Natural killer cell (primary cell): ENCODE measurements around the gene MMP12. TPM values are rescaled to one million over a fixed set of nuclear protein-coding genes. Genes with fewer than 3 reads are reported as not detected.

ENCODE experiments used
- ATAC-seq, 3 donors: fragments of 150-1000 bp in 2 of 3; fragments of 200-7000 bp in 1 of 3; cut with Tn5 transposase; 1 replicate in 1 of 3; 2 replicates in 2 of 3; pipeline ENCODE4 v1.10.0; 2021; ENCODE audit warnings: mild to moderate bottlenecking in 2 of 3, moderate library complexity in 2 of 3
- DNase-seq, 2 donors: peaks; one replicate each; pipeline versions ENCODE4 v3.0.0 to v3.0.0-alpha.2; 2013 to 2021; ENCODE audit warnings: mixed read lengths in 1 of 2
- H3K27ac ChIP-seq: one replicate; pipeline ENCODE4 v1.5.1; 2013; ENCODE audit warnings: mild to moderate bottlenecking, low read length
- H3K27me3 ChIP-seq: one replicate; pipeline ENCODE4 v1.6.1; 2013; ENCODE audit warnings: low read length; ENCODE audit not compliant: control insufficient read depth, insufficient read depth
- H3K36me3 ChIP-seq: one replicate; pipeline ENCODE4 v1.6.1; 2013; ENCODE audit warnings: low read length; ENCODE audit not compliant: control insufficient read depth, insufficient read depth
- H3K4me1 ChIP-seq: one replicate; pipeline ENCODE4 v1.6.1; 2013; ENCODE audit warnings: low read length; ENCODE audit not compliant: control insufficient read depth, insufficient read depth
- H3K4me3 ChIP-seq: one replicate; pipeline ENCODE4 v1.5.1; 2013; ENCODE audit warnings: low read length
- H3K9me3 ChIP-seq: one replicate; pipeline ENCODE4 v1.6.1; 2013; ENCODE audit warnings: low read length; ENCODE audit not compliant: control insufficient read depth, insufficient read depth
- H3K27ac Mint-ChIP-seq, 2 donors: one replicate each; pipeline ENCODE4 v1.8.0; 2022; ENCODE audit warnings: mild to moderate bottlenecking in 2 of 2, mixed read lengths in 2 of 2, moderate library complexity in 1 of 2
- H3K27me3 Mint-ChIP-seq, 2 donors: one replicate each; pipeline ENCODE4 v1.8.0; 2022; ENCODE audit warnings: low read depth in 2 of 2, mixed read lengths in 2 of 2
- H3K36me3 Mint-ChIP-seq: one replicate; pipeline ENCODE4 v1.8.0; 2022; ENCODE audit warnings: mixed read lengths
- H3K4me1 Mint-ChIP-seq, 2 donors: one replicate each; pipeline ENCODE4 v1.8.0; 2022; ENCODE audit warnings: mixed read lengths in 2 of 2
- H3K4me3 Mint-ChIP-seq: one replicate; pipeline ENCODE4 v1.8.0; 2022; ENCODE audit warnings: mild to moderate bottlenecking, moderate library complexity, mixed read lengths
- H3K9me3 Mint-ChIP-seq, 2 donors: one replicate each; pipeline ENCODE4 v1.8.0; 2022; ENCODE audit warnings: mixed read lengths in 2 of 2
- WGBS: methylation state at CpG from one replicate; pipeline ENCODE4 v1.1.7; 2013; ENCODE audit warnings: missing lambda C conversion rate; ENCODE audit not compliant: insufficient coverage; 5-methylcytosine and 5-hydroxymethylcytosine counted together
- intact Hi-C: fragments of 100-400 bp; cut with micrococcal nuclease; formaldehyde crosslinking; loops from one replicate; pipeline ENCODE4 v1.14.2; 2022
- total RNA-seq, 4 donors: library from RNA; stranded (reverse); fragments of 120-200 nt in 1 of 4; gene quantifications; one replicate each; pipeline versions ENCODE4 v1.2.3 to v1.2.4, GENCODE V29; 2013 to 2022
- TF ChIP-seq, protein P1 (sequence below): fragments of 200-600 bp; IDR thresholded peaks from one replicate; pipeline ENCODE4 v1.8.0; 2022; ENCODE audit warnings: antibody characterized with exemption

The MMP12 gene
- total RNA-seq, 3 donors from 2014 or later (not counting 1 experiment from before 2014, with no cell fraction given): not detected

DNA sequence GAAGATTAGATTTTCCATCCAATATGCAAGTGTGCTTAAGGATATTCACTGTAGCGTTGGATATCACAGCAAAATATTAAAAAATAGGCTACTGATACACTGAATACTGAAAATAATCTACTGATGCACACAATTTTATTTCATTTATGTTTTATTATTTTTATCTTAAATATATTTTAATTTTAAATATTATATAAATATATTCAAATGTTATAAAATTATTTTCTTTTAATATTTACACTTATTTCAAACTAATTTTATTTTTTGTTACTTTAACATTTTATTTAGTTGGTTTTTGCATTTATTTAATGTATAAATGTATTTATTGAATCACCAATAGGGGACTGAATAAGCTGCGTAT, 43.7 kb downstream of the MMP12 start:
- H3K4me1 Mint-ChIP-seq: no peaks in the 10 kb centered on the region
- H3K27ac Mint-ChIP-seq: no peak overlapping the region
- Histone ChIP-seq H3K27ac (no peak overlapping the region), H3K9me3 (no peaks in the 10 kb centered on the region), H3K4me1 (no peaks in the 10 kb centered on the region), H3K4me3 (no peak overlapping the region), H3K36me3 (no peaks in the 10 kb centered on the region), H3K27me3 (no peaks in the 10 kb centered on the region)
- H3K36me3 Mint-ChIP-seq: no peaks in the 10 kb centered on the region
- DNase-seq (no peak), ATAC-seq (no peak)
- H3K27me3 Mint-ChIP-seq: peaks cover 8 to 12% of the 10 kb centered on the region in 2 donors
- TF ChIP-seq, protein P1, sequence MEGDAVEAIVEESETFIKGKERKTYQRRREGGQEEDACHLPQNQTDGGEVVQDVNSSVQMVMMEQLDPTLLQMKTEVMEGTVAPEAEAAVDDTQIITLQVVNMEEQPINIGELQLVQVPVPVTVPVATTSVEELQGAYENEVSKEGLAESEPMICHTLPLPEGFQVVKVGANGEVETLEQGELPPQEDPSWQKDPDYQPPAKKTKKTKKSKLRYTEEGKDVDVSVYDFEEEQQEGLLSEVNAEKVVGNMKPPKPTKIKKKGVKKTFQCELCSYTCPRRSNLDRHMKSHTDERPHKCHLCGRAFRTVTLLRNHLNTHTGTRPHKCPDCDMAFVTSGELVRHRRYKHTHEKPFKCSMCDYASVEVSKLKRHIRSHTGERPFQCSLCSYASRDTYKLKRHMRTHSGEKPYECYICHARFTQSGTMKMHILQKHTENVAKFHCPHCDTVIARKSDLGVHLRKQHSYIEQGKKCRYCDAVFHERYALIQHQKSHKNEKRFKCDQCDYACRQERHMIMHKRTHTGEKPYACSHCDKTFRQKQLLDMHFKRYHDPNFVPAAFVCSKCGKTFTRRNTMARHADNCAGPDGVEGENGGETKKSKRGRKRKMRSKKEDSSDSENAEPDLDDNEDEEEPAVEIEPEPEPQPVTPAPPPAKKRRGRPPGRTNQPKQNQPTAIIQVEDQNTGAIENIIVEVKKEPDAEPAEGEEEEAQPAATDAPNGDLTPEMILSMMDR: no peak
- no peaks in the 10 kb centered on the region for H3K9me3 Mint-ChIP-seq
- H3K4me3 Mint-ChIP-seq: no peak overlapping the region
- intact Hi-C loops: no loop called here
- WGBS: 0% methylated on average over 1 of the region's 2 CpGs

DNA sequence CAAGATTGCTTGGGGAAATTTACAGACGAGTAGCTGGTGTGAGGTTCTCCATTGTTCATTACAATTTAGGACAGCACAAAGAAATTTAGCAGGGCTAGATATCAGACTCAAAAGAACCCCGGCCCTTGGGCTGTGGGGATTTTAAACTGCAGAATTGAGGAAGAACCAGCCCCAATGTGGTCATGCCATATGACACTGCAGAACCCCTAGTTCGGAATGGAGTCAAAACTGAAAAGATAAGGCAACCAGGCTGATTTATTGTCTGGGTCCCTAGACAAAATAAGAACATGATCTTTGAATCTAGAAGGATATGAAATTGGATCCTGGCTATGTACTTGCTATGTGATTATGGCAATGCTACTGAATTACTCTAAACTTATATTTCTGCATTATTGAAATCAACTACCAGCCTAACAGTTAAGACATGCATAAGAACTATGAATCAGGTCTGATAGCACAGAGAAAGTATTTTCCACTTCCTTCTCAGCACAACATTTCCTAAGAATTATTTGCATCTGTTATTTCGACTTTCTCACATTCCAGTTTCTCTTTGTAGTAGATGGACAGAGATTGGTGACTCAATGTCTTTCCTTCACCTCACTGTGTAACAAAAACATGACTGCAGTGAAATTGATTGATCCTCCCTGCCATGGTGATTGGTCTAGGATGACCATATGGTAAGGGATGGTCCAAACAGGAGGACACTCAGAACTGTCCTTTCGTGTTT, 44.6 kb downstream of the MMP12 start:
- Mint-ChIP-seq H3K9me3 (no peaks in the 10 kb centered on the region), H3K36me3 (no peaks in the 10 kb centered on the region), H3K4me1 (no peaks in the 10 kb centered on the region), H3K27ac (no peak overlapping the region), H3K27me3 (peaks cover 8 to 12% of the 10 kb centered on the region in 2 donors), H3K4me3 (no peak overlapping the region)
- H3K9me3 ChIP-seq: no peaks in the 10 kb centered on the region
- WGBS: 45% methylated on average over 4 of the region's 5 CpGs
- no peak overlapping the region for H3K4me3 ChIP-seq
- intact Hi-C loops: no loop called here
- H3K36me3 ChIP-seq: no peaks in the 10 kb centered on the region
- no peaks in the 10 kb centered on the region for H3K4me1 ChIP-seq
- ATAC-seq (no peak), DNase-seq (no peak)
- H3K27me3 ChIP-seq: no peaks in the 10 kb centered on the region
- H3K27ac ChIP-seq: no peak overlapping the region
- TF ChIP-seq, protein P1: no peak

DNA sequence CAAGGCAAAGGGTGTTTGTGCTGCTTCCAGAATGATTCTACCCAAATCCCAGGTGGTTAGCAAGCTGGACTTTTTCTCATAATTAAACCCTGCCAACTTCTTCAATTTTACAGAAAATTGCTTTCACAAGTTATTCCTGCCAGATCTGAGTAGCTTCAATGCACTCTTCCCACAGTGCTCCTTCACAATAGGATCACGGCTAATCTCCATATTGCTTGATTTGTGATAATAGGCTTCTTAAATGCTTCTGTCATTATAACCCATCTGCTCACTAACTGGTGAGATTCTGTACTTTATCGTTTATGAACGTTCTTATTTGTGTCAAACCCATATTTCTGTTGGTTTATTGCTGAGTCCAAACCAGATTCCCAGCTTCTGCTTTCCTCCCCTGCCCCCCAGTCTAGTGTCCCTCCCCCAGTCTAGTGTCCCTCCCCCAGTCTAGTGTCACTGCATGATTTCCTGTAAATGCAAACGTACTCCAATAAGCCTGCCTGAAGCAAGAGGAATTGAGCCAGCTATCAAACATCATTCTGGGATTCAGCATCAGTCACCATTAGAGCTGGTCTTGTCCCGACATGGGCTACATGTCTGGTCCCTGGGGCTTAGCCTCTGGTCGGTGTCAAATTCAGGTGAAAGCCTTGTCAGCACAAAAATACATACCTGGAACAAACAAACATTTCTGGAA, 45.3 kb downstream of the MMP12 start:
- no peak for ATAC-seq
- 65% methylated on average over 6 of the region's 6 CpGs for WGBS

More for the DNA sequence above, 45.3 kb downstream of the MMP12 start:
- Histone ChIP-seq H3K4me1 (no peaks in the 10 kb centered on the region), H3K4me3 (no peak overlapping the region), H3K9me3 (no peaks in the 10 kb centered on the region), H3K27ac (no peak overlapping the region), H3K27me3 (no peaks in the 10 kb centered on the region), H3K36me3 (no peaks in the 10 kb centered on the region)
- H3K27me3 Mint-ChIP-seq: peaks cover 8 to 12% of the 10 kb centered on the region in 2 donors
- intact Hi-C loops: no loop called here
- H3K4me3 Mint-ChIP-seq: no peak overlapping the region
- H3K9me3 Mint-ChIP-seq: no peaks in the 10 kb centered on the region
- TF ChIP-seq, protein P1: no peak
- no peak overlapping the region for H3K27ac Mint-ChIP-seq
- no peaks in the 10 kb centered on the region for H3K36me3 Mint-ChIP-seq
- DNase-seq: no peak
- no peaks in the 10 kb centered on the region for H3K4me1 Mint-ChIP-seq
